ENCODE data around the gene PPP1R14C.

The PPP1R14C gene

DNA sequence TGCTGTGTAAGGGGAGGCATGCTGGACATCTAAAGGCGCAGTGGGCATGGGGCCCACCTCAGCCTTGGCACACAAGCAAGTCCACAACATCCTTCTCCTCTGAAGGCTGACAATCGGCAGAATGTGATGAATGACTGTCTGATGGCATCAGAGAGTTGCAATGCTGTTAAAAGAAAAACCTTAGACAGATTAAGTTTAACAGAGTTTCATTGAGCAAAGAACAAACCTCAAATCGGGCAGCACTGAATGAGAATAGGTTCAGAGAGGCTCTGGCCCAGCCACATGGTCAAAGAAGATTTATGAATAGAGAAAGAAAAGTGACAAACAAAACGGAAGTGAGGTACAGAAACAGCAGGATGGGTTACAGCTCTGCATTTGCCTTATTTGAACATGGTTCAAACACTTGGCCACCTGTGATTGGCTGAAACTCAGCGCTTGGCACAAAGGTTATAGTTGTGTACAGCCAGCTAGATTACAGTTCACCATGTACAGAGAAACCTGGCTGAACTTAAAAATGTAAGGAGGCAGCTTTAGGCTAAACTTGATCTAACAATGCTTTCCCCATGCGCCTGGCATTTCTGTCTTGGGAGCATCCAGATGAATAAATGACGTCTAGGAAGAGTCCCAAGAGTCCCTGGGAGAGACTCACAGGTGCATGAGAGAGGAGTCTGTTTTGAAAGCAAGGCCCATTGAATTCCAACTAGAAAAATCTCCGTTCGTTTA lies 127.6 kb downstream of the PPP1R14C start:
- peaks cover 0 to 9% (median 2%) of the 10 kb centered on the region in 4 experiments for H3K4me1 ChIP-seq (ENCODE audit: control extremely low read depth in 1 of 4, control insufficient read depth in 4 of 4, insufficient read depth in 4 of 4, low read length in 3 of 4)
- no peaks in the 10 kb centered on the region for H3K36me3 ChIP-seq (ENCODE audit: control insufficient read depth in 4 of 4, insufficient read depth in 4 of 4, low read length in 3 of 4)
- no peak overlapping the region for H3K4me3 ChIP-seq (ENCODE audit: control insufficient read depth in 1 of 7, extremely low read depth in 1 of 7, insufficient read depth in 4 of 7, low read depth in 2 of 7, low read length in 6 of 7)
- ChIA-PET POLR2A (no interaction called here), CTCF (no interaction called here)
- peak overlapping the region in 1 of 2 experiments; percentile 69 for H3K27ac ChIP-seq (ENCODE audit: insufficient read depth in 1 of 2, low read depth in 1 of 2, low read length in 2 of 2, poor library complexity in 1 of 2, severe bottlenecking in 2 of 2)
- no peak for DNase-seq
- no peaks in the 10 kb centered on the region for H3K27me3 ChIP-seq (replicated peaks in 2 of 5; ENCODE audit: control insufficient read depth in 4 of 5, insufficient read depth in 5 of 5, low read length in 4 of 5)
- H3K9me3 ChIP-seq (ENCODE audit: control extremely low read depth in 1 of 5, control insufficient read depth in 4 of 5, insufficient read depth in 2 of 5, low read depth in 1 of 5, low read length in 4 of 5), result peaks cover 0 to 4% (median 0%) of the 10 kb centered on the region in 5 experiments
- WGBS (ENCODE audit: insufficient coverage), result 91% methylated on average over 6 of the region's 9 CpGs

- Histone ChIP-seq H3K36me3 (ENCODE audit: control insufficient read depth in 4 of 4, insufficient read depth in 4 of 4, low read length in 3 of 4) (no peaks in the 10 kb centered on the region), H3K4me3 (ENCODE audit: control insufficient read depth in 1 of 7, extremely low read depth in 1 of 7, insufficient read depth in 4 of 7, low read depth in 2 of 7, low read length in 6 of 7) (no peak overlapping the region), H3K4me1 (ENCODE audit: control extremely low read depth in 1 of 4, control insufficient read depth in 4 of 4, insufficient read depth in 4 of 4, low read length in 3 of 4) (peaks cover 0 to 9% (median 2%) of the 10 kb centered on the region in 4 experiments), H3K27me3 (replicated peaks in 2 of 5; ENCODE audit: control insufficient read depth in 4 of 5, insufficient read depth in 5 of 5, low read length in 4 of 5) (no peaks in the 10 kb centered on the region), H3K27ac (ENCODE audit: insufficient read depth in 1 of 2, low read depth in 1 of 2, low read length in 2 of 2, poor library complexity in 1 of 2, severe bottlenecking in 2 of 2) (peak overlapping the region in 1 of 2 experiments; percentile 69), H3K9me3 (ENCODE audit: control extremely low read depth in 1 of 5, control insufficient read depth in 4 of 5, insufficient read depth in 2 of 5, low read depth in 1 of 5, low read length in 4 of 5) (peaks cover 0 to 4% (median 0%) of the 10 kb centered on the region in 5 experiments)
- ChIA-PET CTCF (interaction anchor here (1.7 kb wide), 1 partner anchor 18 kb away, joined by 4 read pairs; no protein-coding TSS in a partner anchor), POLR2A (no interaction called here)
- WGBS (ENCODE audit: insufficient coverage), result 100% methylated on average over 1 of the region's 1 CpG
- DNase-seq, result no peak
Observed at GRCh38 chr6:150271172-150271500, 128.3 kb downstream of the PPP1R14C start.

- Histone ChIP-seq H3K4me3 (ENCODE audit: control insufficient read depth in 1 of 7, extremely low read depth in 1 of 7, insufficient read depth in 4 of 7, low read depth in 2 of 7, low read length in 6 of 7) (no peak overlapping the region), H3K4me1 (ENCODE audit: control extremely low read depth in 1 of 4, control insufficient read depth in 4 of 4, insufficient read depth in 4 of 4, low read length in 3 of 4) (peaks cover 0 to 9% (median 2%) of the 10 kb centered on the region in 4 experiments), H3K27ac (ENCODE audit: insufficient read depth in 1 of 2, low read depth in 1 of 2, low read length in 2 of 2, poor library complexity in 1 of 2, severe bottlenecking in 2 of 2) (peak overlapping the region in 1 of 2 experiments; percentile 69), H3K27me3 (replicated peaks in 2 of 5; ENCODE audit: control insufficient read depth in 4 of 5, insufficient read depth in 5 of 5, low read length in 4 of 5) (no peaks in the 10 kb centered on the region), H3K36me3 (ENCODE audit: control insufficient read depth in 4 of 4, insufficient read depth in 4 of 4, low read length in 3 of 4) (no peaks in the 10 kb centered on the region), H3K9me3 (ENCODE audit: control extremely low read depth in 1 of 5, control insufficient read depth in 4 of 5, insufficient read depth in 2 of 5, low read depth in 1 of 5, low read length in 4 of 5) (peaks cover 0 to 4% (median 0%) of the 10 kb centered on the region in 5 experiments)
- peak; percentile 61 to 84 (median 78) for DNase-seq
- POLR2A ChIA-PET, result no interaction called here
- 0% methylated on average over 2 of the region's 6 CpGs for WGBS (ENCODE audit: insufficient coverage)
- CTCF ChIA-PET, result interaction anchor here (1.7 kb wide), 1 partner anchor 17 kb away, joined by 4 read pairs; no protein-coding TSS in a partner anchor
Observed at GRCh38 chr6:150271501-150272263, 128.8 kb downstream of the PPP1R14C start.

DNA sequence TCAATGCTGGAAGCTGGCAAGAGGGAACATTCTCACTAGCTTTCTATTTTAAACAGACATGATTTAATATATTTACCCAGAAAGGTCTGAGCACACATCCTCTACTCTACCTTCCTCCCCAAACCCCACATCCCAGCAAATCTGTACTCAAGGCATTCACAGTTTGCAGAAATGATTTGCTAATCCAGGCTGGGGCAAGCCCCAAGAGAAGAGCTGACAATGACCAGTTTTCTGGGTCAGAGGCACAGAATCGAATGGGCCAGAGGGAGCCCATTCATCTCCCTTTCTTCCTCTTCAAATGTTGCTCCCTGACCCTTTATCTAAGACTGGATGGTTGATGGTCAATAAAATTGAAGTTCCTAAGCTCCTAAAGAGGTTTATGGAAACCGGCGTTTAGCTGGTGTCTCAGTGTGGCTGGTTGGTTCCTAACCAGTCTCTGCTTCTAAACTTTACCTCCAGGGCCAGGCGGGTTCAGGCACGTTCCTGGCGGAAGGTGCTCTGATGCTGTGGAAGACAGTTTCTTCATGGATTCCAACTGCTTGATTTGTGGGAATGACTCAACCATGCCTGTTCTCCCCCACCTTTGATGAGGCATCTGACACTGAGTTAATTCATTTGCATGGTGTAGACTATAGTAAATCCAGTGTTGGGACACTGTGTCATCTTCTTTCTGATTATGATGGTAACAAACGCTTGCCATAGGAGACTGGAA lies 129.6 kb downstream of the PPP1R14C start:
- Histone ChIP-seq H3K9me3 (ENCODE audit: control extremely low read depth in 1 of 5, control insufficient read depth in 4 of 5, insufficient read depth in 2 of 5, low read depth in 1 of 5, low read length in 4 of 5) (peaks cover 0 to 4% (median 0%) of the 10 kb centered on the region in 5 experiments), H3K36me3 (ENCODE audit: control insufficient read depth in 4 of 4, insufficient read depth in 4 of 4, low read length in 3 of 4) (no peaks in the 10 kb centered on the region), H3K27me3 (replicated peaks in 2 of 5; ENCODE audit: control insufficient read depth in 4 of 5, insufficient read depth in 5 of 5, low read length in 4 of 5) (no peaks in the 10 kb centered on the region), H3K27ac (ENCODE audit: insufficient read depth in 1 of 2, low read depth in 1 of 2, low read length in 2 of 2, poor library complexity in 1 of 2, severe bottlenecking in 2 of 2) (peak overlapping the region in 1 of 2 experiments; percentile 69), H3K4me3 (ENCODE audit: control insufficient read depth in 1 of 7, extremely low read depth in 1 of 7, insufficient read depth in 4 of 7, low read depth in 2 of 7, low read length in 6 of 7) (no peak overlapping the region), H3K4me1 (ENCODE audit: control extremely low read depth in 1 of 4, control insufficient read depth in 4 of 4, insufficient read depth in 4 of 4, low read length in 3 of 4) (peaks cover 0 to 9% (median 2%) of the 10 kb centered on the region in 4 experiments)
- DNase-seq, result no peak
- CTCF ChIA-PET, result interaction anchor here (1.7 kb wide), 1 partner anchor 16 kb away, joined by 4 read pairs; no protein-coding TSS in a partner anchor
- WGBS (ENCODE audit: insufficient coverage), result 94% methylated on average over 6 of the region's 7 CpGs
- POLR2A ChIA-PET, result no interaction called here

DNA sequence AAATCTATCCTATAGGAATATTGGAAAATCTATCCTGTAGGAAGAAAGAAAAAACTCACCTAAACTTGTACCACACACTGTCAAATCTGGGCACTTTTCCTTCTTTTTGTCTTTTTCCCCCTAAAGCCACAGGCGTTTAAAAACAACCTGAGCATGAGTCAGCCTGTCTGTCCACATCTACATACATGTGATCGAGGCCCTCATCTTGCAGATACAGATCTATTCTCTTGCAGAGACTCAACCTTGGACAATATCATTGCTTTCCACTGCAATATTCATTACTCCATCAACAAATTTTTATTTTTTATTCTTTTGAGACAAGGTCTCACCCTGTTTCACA lies 130.1 kb downstream of the PPP1R14C start:
- DNase-seq, result peak in 1 of 3 donors; percentile 7
- H3K36me3 ChIP-seq (ENCODE audit: control insufficient read depth in 4 of 4, insufficient read depth in 4 of 4, low read length in 3 of 4), result no peaks in the 10 kb centered on the region
- H3K9me3 ChIP-seq (ENCODE audit: control extremely low read depth in 1 of 5, control insufficient read depth in 4 of 5, insufficient read depth in 2 of 5, low read depth in 1 of 5, low read length in 4 of 5), result peaks cover 0 to 4% (median 0%) of the 10 kb centered on the region in 5 experiments
- CTCF ChIA-PET, result interaction anchor here (1.7 kb wide), 1 partner anchor 16 kb away, joined by 4 read pairs; no protein-coding TSS in a partner anchor
- H3K4me3 ChIP-seq (ENCODE audit: control insufficient read depth in 1 of 7, extremely low read depth in 1 of 7, insufficient read depth in 4 of 7, low read depth in 2 of 7, low read length in 6 of 7), result no peak overlapping the region
- H3K27ac ChIP-seq (ENCODE audit: insufficient read depth in 1 of 2, low read depth in 1 of 2, low read length in 2 of 2, poor library complexity in 1 of 2, severe bottlenecking in 2 of 2), result peak overlapping the region in 1 of 2 experiments; percentile 69
- peaks cover 0 to 9% (median 2%) of the 10 kb centered on the region in 4 experiments for H3K4me1 ChIP-seq (ENCODE audit: control extremely low read depth in 1 of 4, control insufficient read depth in 4 of 4, insufficient read depth in 4 of 4, low read length in 3 of 4)
- 76% methylated on average over 2 of the region's 2 CpGs for WGBS (ENCODE audit: insufficient coverage)
- H3K27me3 ChIP-seq (replicated peaks in 2 of 5; ENCODE audit: control insufficient read depth in 4 of 5, insufficient read depth in 5 of 5, low read length in 4 of 5), result no peaks in the 10 kb centered on the region
- POLR2A ChIA-PET, result no interaction called here

DNA sequence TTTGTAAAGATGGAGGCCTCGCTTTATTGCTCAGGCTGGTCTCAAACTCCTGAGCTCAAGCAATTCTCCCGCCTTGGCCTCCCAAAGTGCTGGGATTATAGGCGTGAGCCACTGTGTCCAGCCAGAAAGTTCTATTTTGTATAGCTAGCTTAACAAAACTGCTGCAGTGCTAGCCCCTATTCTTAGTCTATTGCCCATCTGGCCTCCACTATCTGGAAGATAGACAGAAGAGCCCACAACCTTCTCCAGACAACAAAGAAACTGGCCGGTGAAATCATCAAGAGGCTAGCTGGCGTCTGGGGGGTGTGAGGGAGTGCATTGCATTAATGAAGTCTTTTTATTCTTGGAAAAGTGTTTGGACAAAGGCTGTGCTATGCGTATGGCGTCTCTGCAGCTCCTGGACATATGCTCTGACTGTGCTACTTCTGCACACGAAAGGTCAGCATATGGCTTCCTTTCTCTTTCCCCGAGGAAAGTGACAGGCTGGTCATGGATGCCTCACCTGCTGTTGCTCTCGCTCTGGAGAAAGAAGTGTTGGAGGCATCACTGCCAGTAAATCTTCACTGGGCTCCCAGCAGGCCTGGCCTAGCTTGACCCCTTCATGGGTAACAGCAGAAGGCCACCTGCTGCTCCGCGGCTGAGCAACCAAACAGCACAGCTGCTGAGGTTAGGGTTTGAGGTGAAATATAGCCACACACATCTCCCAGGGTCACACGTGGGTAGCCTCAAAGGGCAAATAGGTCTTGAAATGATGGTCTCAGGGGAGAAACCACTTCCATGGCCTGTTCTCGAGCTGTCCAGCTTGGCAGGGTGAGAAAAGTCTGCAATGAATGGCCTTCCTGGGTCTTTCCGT lies 130.8 kb downstream of the PPP1R14C start:
- DNase-seq, result no peak
- ChIA-PET CTCF (interaction anchor here (1.5 kb wide), 1 partner anchor 13 kb away, joined by 3 read pairs; no protein-coding TSS in a partner anchor), POLR2A (no interaction called here)
- WGBS (ENCODE audit: insufficient coverage), result 100% methylated on average over 12 of the region's 15 CpGs
- H3K4me1 ChIP-seq (ENCODE audit: control extremely low read depth in 1 of 4, control insufficient read depth in 4 of 4, insufficient read depth in 4 of 4, low read length in 3 of 4), result peaks cover 0 to 9% (median 2%) of the 10 kb centered on the region in 4 experiments
- H3K4me3 ChIP-seq (ENCODE audit: control insufficient read depth in 1 of 7, extremely low read depth in 1 of 7, insufficient read depth in 4 of 7, low read depth in 2 of 7, low read length in 6 of 7), result no peak overlapping the region
- peaks cover 0 to 4% (median 0%) of the 10 kb centered on the region in 5 experiments for H3K9me3 ChIP-seq (ENCODE audit: control extremely low read depth in 1 of 5, control insufficient read depth in 4 of 5, insufficient read depth in 2 of 5, low read depth in 1 of 5, low read length in 4 of 5)
- peaks cover 0 to 1% (median 0%) of the 10 kb centered on the region in 5 experiments for H3K27me3 ChIP-seq (replicated peaks in 2 of 5; ENCODE audit: control insufficient read depth in 4 of 5, insufficient read depth in 5 of 5, low read length in 4 of 5)
- H3K36me3 ChIP-seq (ENCODE audit: control insufficient read depth in 4 of 4, insufficient read depth in 4 of 4, low read length in 3 of 4), result no peaks in the 10 kb centered on the region
- no peak overlapping the region for H3K27ac ChIP-seq (ENCODE audit: insufficient read depth in 1 of 2, low read depth in 1 of 2, low read length in 2 of 2, poor library complexity in 1 of 2, severe bottlenecking in 2 of 2)

Data from common myeloid progenitor, CD34-positive (primary cell).